Psoas muscle (tissue), 8 donors: ENCODE results near the gene FYN. TPM values are rescaled to one million over a fixed set of nuclear protein-coding genes. Genes with fewer than 3 reads are reported as not detected.

Experiments used
- ATAC-seq, 4 donors: fragments of 200-7000 bp; cut with Tn5 transposase; one replicate each; pipeline ENCODE4 v1.9.1; 2020; ENCODE audit warnings: moderate library complexity in 3 of 4, mild to moderate bottlenecking in 2 of 4
- DNase-seq, 2 donors: peaks; one replicate each; pipeline ENCODE4 v3.0.0-alpha.2; 2020
- H3K27ac ChIP-seq: fragments of 200-600 bp; one replicate; pipeline ENCODE4 v1.8.0; 2022
- H3K27me3 ChIP-seq, 3 donors: fragments of 200-600 bp in 1 of 3; one replicate each; pipeline versions ENCODE4 v1.6.1 to v1.8.0; 2013 to 2022; ENCODE audit warnings: low read length in 2 of 3, mild to moderate bottlenecking in 2 of 3, moderate library complexity in 1 of 3; ENCODE audit not compliant: insufficient read depth in 3 of 3
- H3K36me3 ChIP-seq, 2 donors: fragments of 200-600 bp in 1 of 2; one replicate each; pipeline versions ENCODE4 v1.6.1 to v1.8.0; 2013 to 2022; ENCODE audit warnings: low read depth in 1 of 2, mild to moderate bottlenecking in 1 of 2, moderate library complexity in 1 of 2; ENCODE audit not compliant: insufficient read depth in 1 of 2
- H3K4me1 ChIP-seq: fragments of 200-600 bp; one replicate; pipeline ENCODE4 v1.8.0; 2022
- H3K4me3 ChIP-seq: fragments of 200-600 bp; one replicate; pipeline ENCODE4 v1.8.0; 2022; ENCODE audit warnings: mild to moderate bottlenecking
- H3K9me3 ChIP-seq: fragments of 200-600 bp; one replicate; pipeline ENCODE4 v1.8.0; 2022
- WGBS, 3 donors: extraction: QIAGEN DNeasy Blood & Tissue Kit; methylation state at CpG; one replicate each; pipeline versions ENCODE4 v1.1.6 to v1.1.7; 2013; 5-methylcytosine and 5-hydroxymethylcytosine counted together
- intact Hi-C, 2 donors: fragments of 100-400 bp; cut with DNase I; formaldehyde crosslinking; loops; one replicate each; pipeline versions ENCODE4 v1.11.0 to v1.14.2; 2022
- polyA plus RNA-seq, 3 donors: library from polyadenylated mRNA; stranded (reverse); fragments of 200-250 nt; gene quantifications; one replicate each; pipeline ENCODE4 v1.2.3, GENCODE V29; 2013
- total RNA-seq, 4 donors: library from RNA; stranded (reverse); fragmentation: NEBNext Ultra II Directional in 2 of 4; extraction: Animal tissue kit (Norgen Biotek cat#: 25700) in 2 of 4; gene quantifications; one replicate each; pipeline versions ENCODE4 v1.2.1 to v1.2.4, GENCODE V29; 2021 to 2023
- TF ChIP-seq, protein P1 (sequence below): fragments of 200-600 bp; IDR thresholded peaks from one replicate; pipeline ENCODE4 v1.8.0; 2022; ENCODE audit warnings: antibody characterized with exemption
- donor health status: healthy with polysubstance abuse.
- donor health status: DM: no; HTN: no; CAD: no; lungs with moderate emphysema.
- donor health status: Bipolar disorder and iron deficiency.
- donor health status: healthy.
- donor health status: DM: yes; HTN: yes; CAD: no.
- donor health status: DM: no; HTN: no; CAD: no.
- donor health status: DM: no; HTN: no; CAD: no.
- donor health status: DM: yes; HTN: yes; CAD: no.

Gene FYN
- total and polyA plus RNA-seq, 7 donors = 7.1 to 27.8 (median 12.3) TPM

DNA sequence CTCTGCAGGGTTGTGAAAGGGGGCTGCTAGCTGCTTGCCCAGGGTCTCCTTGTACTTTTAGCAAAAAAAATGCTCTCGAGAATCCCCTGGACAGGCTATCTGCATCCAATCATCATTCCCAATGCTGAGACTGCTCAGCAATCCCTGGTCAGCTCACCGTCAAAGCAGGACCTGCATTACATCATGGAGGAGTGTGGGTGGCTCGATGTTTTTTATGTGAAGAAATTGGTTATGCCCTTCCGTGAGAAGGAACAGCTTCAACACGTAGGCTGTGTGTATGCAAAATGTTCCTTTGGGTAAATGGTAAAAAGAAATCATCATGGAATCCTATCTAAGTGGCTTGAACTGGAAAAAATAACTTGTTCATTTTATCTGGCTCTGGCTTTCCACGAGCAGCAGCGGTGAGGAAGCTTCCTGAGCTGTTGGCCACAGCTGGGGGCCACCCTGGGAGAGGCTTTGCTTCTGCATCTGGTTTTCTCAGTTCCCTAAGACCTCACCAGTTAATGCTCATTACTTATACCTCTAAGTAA lies 111.4 kb downstream of the FYN start:
- Histone ChIP-seq H3K36me3 (no peaks in the 10 kb centered on the region), H3K27me3 (peaks cover 0 to 2% (median 0%) of the 10 kb centered on the region in 3 donors), H3K27ac (no peak overlapping the region), H3K4me1 (no peaks in the 10 kb centered on the region), H3K9me3 (no peaks in the 10 kb centered on the region), H3K4me3 (no peak overlapping the region)
- TF ChIP-seq, protein P1, sequence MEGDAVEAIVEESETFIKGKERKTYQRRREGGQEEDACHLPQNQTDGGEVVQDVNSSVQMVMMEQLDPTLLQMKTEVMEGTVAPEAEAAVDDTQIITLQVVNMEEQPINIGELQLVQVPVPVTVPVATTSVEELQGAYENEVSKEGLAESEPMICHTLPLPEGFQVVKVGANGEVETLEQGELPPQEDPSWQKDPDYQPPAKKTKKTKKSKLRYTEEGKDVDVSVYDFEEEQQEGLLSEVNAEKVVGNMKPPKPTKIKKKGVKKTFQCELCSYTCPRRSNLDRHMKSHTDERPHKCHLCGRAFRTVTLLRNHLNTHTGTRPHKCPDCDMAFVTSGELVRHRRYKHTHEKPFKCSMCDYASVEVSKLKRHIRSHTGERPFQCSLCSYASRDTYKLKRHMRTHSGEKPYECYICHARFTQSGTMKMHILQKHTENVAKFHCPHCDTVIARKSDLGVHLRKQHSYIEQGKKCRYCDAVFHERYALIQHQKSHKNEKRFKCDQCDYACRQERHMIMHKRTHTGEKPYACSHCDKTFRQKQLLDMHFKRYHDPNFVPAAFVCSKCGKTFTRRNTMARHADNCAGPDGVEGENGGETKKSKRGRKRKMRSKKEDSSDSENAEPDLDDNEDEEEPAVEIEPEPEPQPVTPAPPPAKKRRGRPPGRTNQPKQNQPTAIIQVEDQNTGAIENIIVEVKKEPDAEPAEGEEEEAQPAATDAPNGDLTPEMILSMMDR = no peak
- ATAC-seq = no peak
- WGBS, 3 donors = 53 to 62% (median 55%) methylated on average over 7 of the region's 7 CpGs
- DNase-seq = no peak
- intact Hi-C loops = no loop called here

DNA sequence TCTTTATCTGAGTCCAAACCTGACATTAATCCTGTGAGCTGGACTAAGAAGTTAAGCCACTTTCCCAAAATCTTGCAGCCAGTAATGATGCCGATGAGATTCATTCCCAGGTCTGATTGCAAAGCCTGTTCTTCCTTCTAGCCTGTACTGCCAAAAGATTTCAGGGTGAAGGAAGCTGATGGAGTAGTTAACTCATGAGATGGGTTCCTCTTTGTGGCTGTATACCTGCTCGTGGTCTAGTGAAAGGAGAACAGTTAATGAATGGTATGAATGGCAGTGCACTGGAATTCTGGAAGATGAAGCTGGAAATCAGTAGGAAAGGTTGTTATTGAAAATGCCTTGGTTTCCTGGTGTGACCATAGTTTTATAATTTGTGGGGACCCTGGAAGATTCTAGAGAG lies 112.0 kb downstream of the FYN start:
- TF ChIP-seq, protein P1 = no peak
- no peak for DNase-seq
- ATAC-seq = no peak
- intact Hi-C loops = no loop called here
- H3K9me3 ChIP-seq = no peaks in the 10 kb centered on the region
- H3K4me3 ChIP-seq = no peak overlapping the region
- H3K27ac ChIP-seq = no peak overlapping the region
- WGBS, 3 donors = 53 to 63% (median 60%) methylated on average over 2 of the region's 2 CpGs
- no peaks in the 10 kb centered on the region for H3K36me3 ChIP-seq
- peaks cover 0 to 2% (median 0%) of the 10 kb centered on the region in 3 donors for H3K27me3 ChIP-seq
- no peaks in the 10 kb centered on the region for H3K4me1 ChIP-seq

DNA sequence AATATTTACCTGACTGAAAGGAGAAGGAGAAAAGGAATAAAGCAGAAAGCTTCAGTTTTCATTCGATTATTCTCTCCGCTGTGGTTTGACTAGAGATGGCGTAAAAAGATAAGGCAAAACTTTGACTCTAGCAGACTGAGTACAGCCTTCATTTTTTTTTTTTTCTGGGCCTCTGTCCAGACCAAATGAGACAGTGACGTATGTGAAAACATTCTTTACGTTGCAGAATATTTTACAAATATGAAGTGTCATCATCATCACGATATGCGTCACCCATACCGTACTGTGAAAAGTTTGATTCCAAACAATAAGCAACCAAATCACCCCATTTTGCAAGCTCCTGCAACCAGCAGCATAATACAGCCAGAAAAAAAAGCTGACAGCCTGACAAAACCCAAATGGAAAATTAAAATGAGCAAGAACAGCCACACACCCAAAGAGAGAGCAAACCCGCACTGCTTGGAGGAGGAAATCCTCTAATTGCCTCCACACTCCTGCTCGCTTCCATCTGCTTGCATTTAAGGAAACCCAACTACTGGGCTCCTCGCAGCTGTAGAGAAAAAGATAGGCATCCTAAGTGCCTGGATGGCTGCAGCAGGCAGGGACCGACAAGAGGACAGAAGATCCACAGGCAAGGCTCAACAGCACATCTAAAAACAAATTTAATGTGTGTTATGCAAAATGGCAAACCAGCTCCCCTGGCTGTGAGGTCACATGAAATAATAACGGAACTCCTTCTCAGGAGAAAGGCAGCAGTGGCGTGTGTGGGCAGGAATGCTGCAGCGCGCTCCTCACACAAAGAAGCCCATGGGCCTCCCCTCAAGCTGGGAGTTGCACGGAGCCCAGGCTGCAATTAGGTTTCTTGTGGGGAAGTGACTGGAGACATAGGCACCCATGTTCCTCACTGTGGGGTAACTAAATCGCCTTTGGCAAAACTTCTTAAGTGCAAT lies 113.1 kb downstream of the FYN start:
- Histone ChIP-seq H3K27ac (no peak overlapping the region), H3K4me1 (no peaks in the 10 kb centered on the region), H3K36me3 (no peaks in the 10 kb centered on the region), H3K4me3 (no peak overlapping the region), H3K27me3 (peaks cover 0 to 2% (median 0%) of the 10 kb centered on the region in 3 donors), H3K9me3 (no peaks in the 10 kb centered on the region)
- ATAC-seq (no peak), DNase-seq (no peak)
- 59 to 61% (median 60%) methylated on average over 18 of the region's 18 CpGs for whole genome bisulfite sequencing, 3 donors
- TF ChIP-seq, protein P1 = no peak
- intact Hi-C loops = no loop called here

DNA sequence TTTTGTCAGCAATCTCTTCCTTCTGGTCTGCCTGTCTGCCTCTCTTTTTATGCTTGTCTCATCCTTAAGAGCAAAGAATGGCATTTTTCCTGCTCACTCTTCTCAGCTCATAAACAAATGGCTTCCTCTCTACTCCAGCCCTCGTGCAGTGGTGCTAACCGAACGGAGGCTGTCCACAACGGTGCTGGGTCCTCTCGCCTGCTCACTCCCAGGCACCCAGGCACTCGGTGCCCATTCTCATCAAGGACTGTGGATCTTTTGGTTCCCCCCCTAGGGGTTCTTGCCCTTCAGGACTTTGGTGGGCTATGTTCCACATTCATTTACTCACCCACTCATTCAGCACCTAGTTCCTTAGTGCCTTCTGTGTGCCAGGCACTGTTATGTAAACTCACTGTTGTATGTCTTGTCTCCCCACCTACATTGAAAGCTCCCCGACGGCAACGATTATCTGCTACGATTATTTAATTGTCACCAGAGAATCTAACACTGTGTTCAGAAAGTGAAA lies 113.9 kb downstream of the FYN start:
- no peaks in the 10 kb centered on the region for H3K9me3 ChIP-seq
- TF ChIP-seq, protein P1 = no peak
- DNase-seq = no peak
- no peak overlapping the region for H3K4me3 ChIP-seq
- H3K36me3 ChIP-seq = no peaks in the 10 kb centered on the region
- 52 to 55% (median 53%) methylated on average over 10 of the region's 10 CpGs for WGBS, 3 donors
- H3K27me3 ChIP-seq = peaks cover 0 to 2% (median 0%) of the 10 kb centered on the region in 3 donors
- no peak overlapping the region for H3K27ac ChIP-seq
- no peaks in the 10 kb centered on the region for H3K4me1 ChIP-seq
- no peak for ATAC-seq
- intact Hi-C loops = no loop called here
